Mucosa of rectum (tissue), 2 donors: ENCODE data around the gene ABCC1.
"Not testable (repeated sequence)": the region's sequence is repeated elsewhere in the genome, so short reads cannot be mapped to it uniquely, and the experiment has no call there.

Experiments used
- H3K27ac ChIP-seq, 2 donors: one replicate each; pipeline ENCODE4 v1.7.0; 2013; ENCODE audit warnings: inconsistent platforms in 2 of 2, low read depth in 2 of 2, low read length in 2 of 2
- H3K27me3 ChIP-seq, 2 donors: one replicate each; pipeline ENCODE4 v1.7.0; 2013; ENCODE audit warnings: low read length in 2 of 2; ENCODE audit not compliant: control insufficient read depth in 2 of 2, insufficient read depth in 2 of 2
- H3K36me3 ChIP-seq, 2 donors: one replicate each; pipeline ENCODE4 v1.7.0; 2013; ENCODE audit warnings: low read length in 2 of 2; ENCODE audit not compliant: control insufficient read depth in 2 of 2, insufficient read depth in 2 of 2
- H3K4me1 ChIP-seq, 2 donors: one replicate each; pipeline ENCODE4 v1.7.0; 2013; ENCODE audit warnings: low read length in 2 of 2, mild to moderate bottlenecking in 1 of 2; ENCODE audit not compliant: control insufficient read depth in 2 of 2, insufficient read depth in 2 of 2
- H3K4me3 ChIP-seq, 2 donors: one replicate each; pipeline ENCODE4 v1.7.0; 2013; ENCODE audit warnings: low read length in 2 of 2
- H3K9ac ChIP-seq, 2 donors: one replicate each; pipeline ENCODE4 v1.7.0; 2013; ENCODE audit warnings: low read length in 2 of 2, low read depth in 1 of 2, mild to moderate bottlenecking in 1 of 2
- H3K9me3 ChIP-seq, 2 donors: one replicate each; pipeline ENCODE4 v1.7.0; 2013; ENCODE audit warnings: low read length in 2 of 2; ENCODE audit not compliant: control insufficient read depth in 2 of 2
- donor health status: healthy.
- donor health status: Normal muscosa, but diverticular disease.

ABCC1 gene

GRCh38 chr16:16168431-16168830 lies 219.0 kb downstream of the ABCC1 start:
- Histone ChIP-seq H3K27me3 (no peaks in the 10 kb centered on the region), H3K27ac (no peak overlapping the region), H3K4me3 (no peak overlapping the region), H3K4me1 (no peaks in the 10 kb centered on the region), H3K9ac (no peak overlapping the region), H3K9me3 (no peaks in the 10 kb centered on the region), H3K36me3 (peaks cover 13 to 15% of the 10 kb centered on the region in 2 donors)

GRCh38 chr16:16169615-16170014 lies 220.2 kb downstream of the ABCC1 start:
- H3K4me3 ChIP-seq = no peak overlapping the region
- H3K9me3 ChIP-seq = no peaks in the 10 kb centered on the region
- H3K36me3 ChIP-seq = peaks cover 11 to 13% of the 10 kb centered on the region in 2 donors
- H3K27ac ChIP-seq = no peak overlapping the region
- H3K27me3 ChIP-seq = no peaks in the 10 kb centered on the region
- H3K4me1 ChIP-seq = no peaks in the 10 kb centered on the region
- no peak overlapping the region for H3K9ac ChIP-seq

GRCh38 chr16:16171332-16171919 lies 222.0 kb downstream of the ABCC1 start:
- Histone ChIP-seq H3K27ac (no peak overlapping the region), H3K27me3 (no peaks in the 10 kb centered on the region), H3K36me3 (peaks cover 14 to 26% of the 10 kb centered on the region in 2 donors), H3K9me3 (no peaks in the 10 kb centered on the region), H3K9ac (no peak overlapping the region), H3K4me3 (no peak overlapping the region), H3K4me1 (no peaks in the 10 kb centered on the region)

- no peak overlapping the region for H3K9ac ChIP-seq
- H3K36me3 ChIP-seq = peaks cover 17 to 38% of the 10 kb centered on the region in 2 donors
- H3K9me3 ChIP-seq = no peaks in the 10 kb centered on the region
Observed at GRCh38 chr16:16172991-16173390, 223.6 kb downstream of the ABCC1 start.

GRCh38 chr16:16175296-16175695 lies 225.9 kb downstream of the ABCC1 start:
- Histone ChIP-seq H3K4me1 (no peaks in the 10 kb centered on the region), H3K27ac (no peak overlapping the region), H3K9me3 (no peaks in the 10 kb centered on the region), H3K9ac (no peak overlapping the region), H3K4me3 (no peak overlapping the region), H3K27me3 (no peaks in the 10 kb centered on the region), H3K36me3 (peaks cover 20 to 37% of the 10 kb centered on the region in 2 donors)

More at GRCh38 chr16:16172991-16173390, 223.6 kb downstream of the ABCC1 start:
- Histone ChIP-seq H3K27me3 (no peaks in the 10 kb centered on the region), H3K27ac (no peak overlapping the region), H3K4me1 (no peaks in the 10 kb centered on the region), H3K4me3 (no peak overlapping the region)

- Histone ChIP-seq H3K4me1 (no peaks in the 10 kb centered on the region), H3K36me3 (peaks cover 19 to 35% of the 10 kb centered on the region in 2 donors), H3K9me3 (no peaks in the 10 kb centered on the region), H3K9ac (no peak overlapping the region), H3K4me3 (no peak overlapping the region), H3K27ac (no peak overlapping the region), H3K27me3 (no peaks in the 10 kb centered on the region)
Observed at GRCh38 chr16:16176328-16176727, 226.9 kb downstream of the ABCC1 start.

GRCh38 chr16:16178455-16179162 lies 229.2 kb downstream of the ABCC1 start:
- Histone ChIP-seq H3K9me3 (no peaks in the 10 kb centered on the region), H3K4me1 (no peaks in the 10 kb centered on the region), H3K27me3 (no peaks in the 10 kb centered on the region), H3K4me3 (no peak overlapping the region), H3K36me3 (peaks cover 15 to 46% of the 10 kb centered on the region in 2 donors), H3K9ac (no peak overlapping the region), H3K27ac (no peak overlapping the region)

- H3K36me3 ChIP-seq = peaks cover 9 to 34% of the 10 kb centered on the region in 2 donors
- H3K27me3 ChIP-seq, H3K27ac ChIP-seq, H3K4me3 ChIP-seq, H3K9ac ChIP-seq, H3K9me3 ChIP-seq, H3K4me1 ChIP-seq: not testable (repeated sequence)
Observed at GRCh38 chr16:16181748-16182147, 232.3 kb downstream of the ABCC1 start.

- peaks cover 12 to 26% of the 10 kb centered on the region in 2 donors for H3K36me3 ChIP-seq
- H3K9ac ChIP-seq = no peak overlapping the region
- no peaks in the 10 kb centered on the region for H3K9me3 ChIP-seq
Observed at GRCh38 chr16:16182918-16183317, 233.5 kb downstream of the ABCC1 start.

GRCh38 chr16:16183562-16183961 lies 234.1 kb downstream of the ABCC1 start:
- Histone ChIP-seq H3K9ac (no peak overlapping the region), H3K36me3 (peaks cover 11 to 24% of the 10 kb centered on the region in 2 donors), H3K4me3 (no peak overlapping the region), H3K4me1 (no peaks in the 10 kb centered on the region), H3K9me3 (no peaks in the 10 kb centered on the region), H3K27me3 (no peaks in the 10 kb centered on the region), H3K27ac (no peak overlapping the region)

More at GRCh38 chr16:16182918-16183317, 233.5 kb downstream of the ABCC1 start:
- Histone ChIP-seq H3K27me3 (no peaks in the 10 kb centered on the region), H3K4me3 (no peak overlapping the region), H3K27ac (no peak overlapping the region), H3K4me1 (no peaks in the 10 kb centered on the region)
